ENCODE measurements around the gene CEP290.

DNA sequence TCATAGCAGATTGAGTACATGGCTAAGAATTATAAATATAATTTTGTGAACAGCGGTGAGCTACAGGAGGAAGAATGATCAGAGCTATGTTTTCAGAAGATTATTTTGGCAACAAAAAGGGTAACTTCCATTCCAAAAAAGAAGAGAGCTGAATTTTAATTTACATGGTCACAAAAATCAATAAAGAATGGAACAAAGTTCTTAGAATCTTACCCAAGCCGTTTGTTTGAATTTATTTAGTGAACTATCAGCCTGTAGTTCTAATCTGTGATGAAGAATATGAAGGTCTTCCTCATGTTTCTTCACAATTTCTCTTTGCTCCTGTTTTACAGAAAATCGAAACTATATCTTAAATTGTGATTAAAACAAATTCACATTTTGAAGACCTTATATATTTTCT lies 58.3 kb downstream of the CEP290 start:
- TF ChIP-seq, protein P1, sequence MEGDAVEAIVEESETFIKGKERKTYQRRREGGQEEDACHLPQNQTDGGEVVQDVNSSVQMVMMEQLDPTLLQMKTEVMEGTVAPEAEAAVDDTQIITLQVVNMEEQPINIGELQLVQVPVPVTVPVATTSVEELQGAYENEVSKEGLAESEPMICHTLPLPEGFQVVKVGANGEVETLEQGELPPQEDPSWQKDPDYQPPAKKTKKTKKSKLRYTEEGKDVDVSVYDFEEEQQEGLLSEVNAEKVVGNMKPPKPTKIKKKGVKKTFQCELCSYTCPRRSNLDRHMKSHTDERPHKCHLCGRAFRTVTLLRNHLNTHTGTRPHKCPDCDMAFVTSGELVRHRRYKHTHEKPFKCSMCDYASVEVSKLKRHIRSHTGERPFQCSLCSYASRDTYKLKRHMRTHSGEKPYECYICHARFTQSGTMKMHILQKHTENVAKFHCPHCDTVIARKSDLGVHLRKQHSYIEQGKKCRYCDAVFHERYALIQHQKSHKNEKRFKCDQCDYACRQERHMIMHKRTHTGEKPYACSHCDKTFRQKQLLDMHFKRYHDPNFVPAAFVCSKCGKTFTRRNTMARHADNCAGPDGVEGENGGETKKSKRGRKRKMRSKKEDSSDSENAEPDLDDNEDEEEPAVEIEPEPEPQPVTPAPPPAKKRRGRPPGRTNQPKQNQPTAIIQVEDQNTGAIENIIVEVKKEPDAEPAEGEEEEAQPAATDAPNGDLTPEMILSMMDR (IDR thresholded peaks at IDR 0.05): no peak
- TF ChIP-seq EP300 (IDR thresholded peaks at IDR 0.05): no peak

Data from upper lobe of left lung (tissue), 4 donors.